ENCODE results near the gene RNU1-2. TPM values are rescaled to one million over a fixed set of nuclear protein-coding genes. Genes with fewer than 3 reads are reported as not detected.
"Not testable (repeated sequence)": the region's sequence is repeated elsewhere in the genome, so short reads cannot be mapped to it uniquely, and the experiment has no call there.

Gene RNU1-2
- total RNA-seq, 2 donors from 2014 or later = under 0.01 TPM

- H3K36me3 ChIP-seq = no peaks in the 10 kb centered on the region
- peaks cover 8 to 21% of the 10 kb centered on the region in 2 donors for H3K4me1 ChIP-seq (ENCODE audit: control insufficient read depth in 1 of 2, low read depth in 2 of 2)
- ATAC-seq (ENCODE audit: insufficient number of reproducible peaks, low FRiP score, low read depth) = no peak
- no peak overlapping the region for H3K4me3 ChIP-seq
- TF ChIP-seq CTCF (IDR thresholded peaks at IDR 0.05) = no peak
- no peak for DNase-seq (ENCODE audit: low spot score)
- H3K9me3 ChIP-seq = no peaks in the 10 kb centered on the region
- no peaks in the 10 kb centered on the region for H3K27me3 ChIP-seq (replicated peaks; ENCODE audit: insufficient read depth)
- no peak overlapping the region for H3K27ac ChIP-seq
Observed at GRCh38 chr1:16900751-16901150, 5.0 kb downstream of the RNU1-2 start.

GRCh38 chr1:16901371-16901770, 5.6 kb downstream of the RNU1-2 start:
- H3K36me3 ChIP-seq; H3K27ac ChIP-seq; H3K27me3 ChIP-seq (replicated peaks; ENCODE audit: insufficient read depth); H3K4me3 ChIP-seq; H3K9me3 ChIP-seq; ATAC-seq (ENCODE audit: insufficient number of reproducible peaks, low FRiP score, low read depth); DNase-seq (ENCODE audit: low spot score): not testable (repeated sequence)
- H3K4me1 ChIP-seq (ENCODE audit: control insufficient read depth in 1 of 2, low read depth in 2 of 2) = peaks cover 8 to 21% of the 10 kb centered on the region in 2 donors

DNA sequence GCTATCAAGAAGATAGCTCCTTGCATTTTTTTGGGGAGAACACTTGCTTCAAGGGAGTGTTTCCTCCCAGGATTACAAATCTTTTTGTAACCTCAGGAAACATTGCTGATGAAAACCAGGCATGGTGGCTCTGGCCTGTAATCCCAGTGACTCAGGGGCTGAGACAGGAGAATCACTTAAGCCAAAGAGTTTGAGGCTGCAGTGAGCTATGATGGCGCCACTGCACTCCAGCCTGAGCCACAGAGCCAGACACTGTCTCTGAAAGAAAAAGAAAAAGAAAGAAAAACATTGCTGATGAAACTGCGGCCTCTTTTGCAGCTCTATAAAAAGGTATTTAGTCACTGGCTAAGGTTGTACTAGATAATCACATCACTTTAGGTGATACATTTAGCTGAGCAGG, 7.3 kb downstream of the RNU1-2 start:
- Histone ChIP-seq H3K36me3 (no peaks in the 10 kb centered on the region), H3K27me3 (replicated peaks; ENCODE audit: insufficient read depth) (no peaks in the 10 kb centered on the region), H3K4me1 (ENCODE audit: control insufficient read depth in 1 of 2, low read depth in 2 of 2) (peaks cover 6 to 15% of the 10 kb centered on the region in 2 donors), H3K4me3 (peak overlapping the region; percentile 69), H3K9me3 (no peaks in the 10 kb centered on the region), H3K27ac (peak overlapping the region; percentile 92 to 97)
- ATAC-seq (ENCODE audit: insufficient number of reproducible peaks, low FRiP score, low read depth) (no peak), DNase-seq (ENCODE audit: low spot score) (no peak)
- TF ChIP-seq CTCF (IDR thresholded peaks at IDR 0.05) = no peak

DNA sequence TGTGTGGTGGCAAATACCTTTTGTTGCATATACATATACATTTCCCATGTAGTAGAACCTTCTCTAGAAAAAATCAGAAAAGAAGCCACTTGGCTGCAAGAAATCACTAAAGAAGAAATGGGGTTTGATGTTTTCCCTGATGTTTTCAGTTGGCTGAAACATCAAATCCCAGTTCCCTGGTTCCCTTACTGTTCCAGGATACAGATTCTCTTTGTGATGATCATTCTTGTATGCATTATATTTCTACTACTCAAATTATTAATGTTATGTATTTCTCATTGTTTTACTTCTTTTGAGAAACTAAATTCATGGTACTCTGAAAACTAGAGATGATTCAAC, 7.6 kb downstream of the RNU1-2 start:
- H3K4me3 ChIP-seq = peak overlapping the region; percentile 69
- no peaks in the 10 kb centered on the region for H3K36me3 ChIP-seq
- ATAC-seq (ENCODE audit: insufficient number of reproducible peaks, low FRiP score, low read depth) = no peak
- TF ChIP-seq CTCF (IDR thresholded peaks at IDR 0.05) = no peak
- DNase-seq (ENCODE audit: low spot score) = no peak
- H3K27me3 ChIP-seq (replicated peaks; ENCODE audit: insufficient read depth) = no peaks in the 10 kb centered on the region
- H3K4me1 ChIP-seq (ENCODE audit: control insufficient read depth in 1 of 2, low read depth in 2 of 2) = peaks cover 6 to 15% of the 10 kb centered on the region in 2 donors
- H3K9me3 ChIP-seq = no peaks in the 10 kb centered on the region
- H3K27ac ChIP-seq = peak overlapping the region; percentile 92 to 97

- ATAC-seq (ENCODE audit: insufficient number of reproducible peaks, low FRiP score, low read depth) = peak; percentile 99
- Histone ChIP-seq H3K4me1 (ENCODE audit: control insufficient read depth in 1 of 2, low read depth in 2 of 2) (peaks cover 6 to 15% of the 10 kb centered on the region in 2 donors), H3K9me3 (no peaks in the 10 kb centered on the region), H3K4me3 (peak overlapping the region; percentile 69), H3K27ac (peak overlapping the region; percentile 92 to 97), H3K36me3 (no peaks in the 10 kb centered on the region), H3K27me3 (replicated peaks; ENCODE audit: insufficient read depth) (no peaks in the 10 kb centered on the region)
- peak; percentile 100 for DNase-seq (ENCODE audit: low spot score)
- TF ChIP-seq CTCF (IDR thresholded peaks at IDR 0.05) = no peak
Observed at GRCh38 chr1:16904560-16905109, 8.9 kb downstream of the RNU1-2 start.
